ENCODE measurements around the gene ZNF710.

GRCh38 chr15:89958107-89958805, 42.9 kb upstream of the ZNF710 start:
- no peak for TF ChIP-seq POLR2AphosphoS5 (IDR thresholded peaks at IDR 0.05; ENCODE audit: low read depth, low read length)
- TF ChIP-seq TAF1 (IDR thresholded peaks at IDR 0.05; ENCODE audit: low read depth, low read length): no peak
